B cell (primary cell): ENCODE data around the gene PDK1.

ENCODE experiments used
- CTCF ChIP-seq: fragments of 200-600 bp; IDR thresholded peaks from one replicate; pipeline ENCODE4 v1.8.0; 2022; ENCODE audit warnings: antibody characterized with exemption, mild to moderate bottlenecking
- EZH2 ChIP-seq: IDR thresholded peaks from 2 replicates; pipeline ENCODE4 v1.6.1; 2012; ENCODE audit warnings: borderline replicate concordance, low read depth, mild to moderate bottlenecking, moderate library complexity, low read length; ENCODE audit not compliant: insufficient read depth, poor library complexity, severe bottlenecking

- TF ChIP-seq CTCF: no peak
- no peak for TF ChIP-seq EZH2
These were observed 19.1 kb downstream of the PDK1 start for GRCh38 chr2:172574965-172575364.
